ENCODE measurements around the gene HSD17B14.

GRCh38 chr19:48874303-48875135, 38.2 kb upstream of the HSD17B14 start:
- TF ChIP-seq MXI1 (IDR thresholded peaks at IDR 0.05; ENCODE audit: borderline replicate concordance, low read depth, low read length) (no peak), EZH2 (conservative IDR thresholded peaks at IDR 0.05; ENCODE audit: low read depth, low read length) (no peak), ZBTB3 (CRISPR knock-in tag; IDR thresholded peaks at IDR 0.05; ENCODE audit: borderline replicate concordance, low read depth) (no peak), ZNF780A (CRISPR knock-in tag; IDR thresholded peaks at IDR 0.05) (no peak), MAFF (IDR thresholded peaks at IDR 0.05; ENCODE audit: low read depth, low read length) (no peak), HMG20A (CRISPR knock-in tag; IDR thresholded peaks at IDR 0.05; ENCODE audit: borderline replicate concordance) (no peak), NFATC3 (CRISPR knock-in tag; IDR thresholded peaks at IDR 0.05) (no peak), ZBTB8A (CRISPR knock-in tag; IDR thresholded peaks at IDR 0.05; ENCODE audit: borderline replicate concordance, low read depth) (no peak), POLR2AphosphoS5 (IDR thresholded peaks at IDR 0.05; ENCODE audit: low read depth, low read length) (no peak), SNRNP70 (IDR thresholded peaks at IDR 0.05; ENCODE audit: low read depth, low read length) (no peak), HINFP (CRISPR knock-in tag; IDR thresholded peaks at IDR 0.05; ENCODE audit: low read depth) (no peak)

All from HepG2 (cell line).